ENCODE results near the gene PNPLA8.
A peak's percentile ranks its signal among the peaks of the same experiment; 100 is the strongest.

Gene PNPLA8

DNA sequence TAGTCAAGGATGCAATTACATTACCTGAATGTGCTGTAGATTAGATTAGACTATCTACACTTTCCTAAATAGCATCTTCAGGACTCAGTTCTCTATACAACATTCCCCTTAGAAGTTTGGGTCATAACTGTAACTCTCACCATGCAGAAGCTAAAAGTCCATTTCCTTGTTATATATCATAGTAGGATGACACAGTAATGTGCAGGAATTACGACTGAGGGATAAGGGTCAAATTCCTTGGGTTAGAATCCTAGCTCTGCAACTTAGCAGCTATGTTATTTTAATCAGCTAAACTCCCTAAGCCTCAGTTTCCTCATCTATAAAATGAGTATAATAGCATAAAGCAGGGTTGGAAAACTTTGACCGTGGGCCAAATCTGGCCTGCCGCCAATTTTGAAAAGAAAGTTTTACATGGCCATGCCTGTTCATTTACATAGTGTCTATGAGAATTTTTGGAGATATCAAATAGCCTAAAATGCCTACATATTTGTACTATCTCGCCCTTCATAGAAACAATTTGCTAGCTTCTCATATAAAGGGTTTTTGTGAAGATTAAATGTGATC, 84.5 kb downstream of the PNPLA8 start:
- DNase-seq = no peak

DNA sequence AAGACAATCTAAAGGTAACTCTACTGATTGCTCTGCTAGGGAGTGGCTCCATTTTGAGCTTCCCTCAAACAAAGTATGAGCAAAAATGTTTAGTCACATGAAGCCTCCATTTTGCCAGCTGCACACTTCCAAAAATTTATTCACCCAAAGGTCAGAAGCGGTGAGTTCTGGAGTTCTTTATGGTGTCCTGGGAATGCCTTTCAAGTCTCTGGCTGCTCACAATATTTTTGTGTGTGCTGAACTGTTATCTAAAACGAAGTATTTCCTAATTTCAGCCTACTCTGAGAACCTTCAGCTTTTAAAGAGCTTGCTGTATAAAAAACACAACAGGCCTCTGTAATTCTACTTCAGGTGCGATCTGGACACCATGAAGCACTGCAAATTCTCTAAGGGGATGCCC, 85.3 kb downstream of the PNPLA8 start:
- DNase-seq = no peak

DNA sequence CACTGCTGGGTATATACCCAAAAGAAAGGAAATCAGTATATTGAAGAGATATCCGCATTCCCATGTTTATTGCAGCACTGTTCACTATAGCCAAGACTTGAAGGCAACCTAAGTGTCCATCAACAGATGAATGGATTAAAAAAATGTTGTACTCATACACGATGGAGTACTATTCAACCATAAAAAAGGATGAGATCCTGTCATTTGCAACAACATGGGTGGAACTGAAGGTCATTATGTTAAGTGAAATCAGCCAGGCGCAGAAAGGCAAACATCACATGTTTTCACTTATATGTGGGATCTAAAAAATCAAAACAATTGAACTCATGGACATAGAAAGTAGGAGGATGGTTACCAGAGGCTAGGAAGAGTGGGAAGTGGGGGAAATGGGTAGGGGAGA, 89.0 kb downstream of the PNPLA8 start:
- no peak for DNase-seq

DNA sequence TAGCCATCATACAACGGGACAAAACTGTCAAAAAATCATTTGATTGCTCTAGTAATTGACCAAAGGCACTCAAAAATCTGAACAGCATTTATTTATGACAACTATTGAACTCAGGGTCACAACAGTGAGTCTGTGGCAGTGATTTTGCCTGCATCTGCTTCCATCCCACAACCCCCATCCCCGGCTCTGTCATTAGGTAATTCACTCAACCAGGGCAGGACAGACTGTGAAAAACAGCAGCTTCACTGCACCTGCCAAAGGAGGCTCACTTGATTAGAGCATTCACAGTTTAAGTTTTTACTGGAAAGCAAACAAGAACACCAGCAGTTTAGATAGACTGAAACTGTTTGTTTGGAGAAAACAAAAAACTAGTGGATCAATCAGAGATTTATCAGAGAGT, 91.9 kb downstream of the PNPLA8 start:
- DNase-seq = peak; percentile 59

DNA sequence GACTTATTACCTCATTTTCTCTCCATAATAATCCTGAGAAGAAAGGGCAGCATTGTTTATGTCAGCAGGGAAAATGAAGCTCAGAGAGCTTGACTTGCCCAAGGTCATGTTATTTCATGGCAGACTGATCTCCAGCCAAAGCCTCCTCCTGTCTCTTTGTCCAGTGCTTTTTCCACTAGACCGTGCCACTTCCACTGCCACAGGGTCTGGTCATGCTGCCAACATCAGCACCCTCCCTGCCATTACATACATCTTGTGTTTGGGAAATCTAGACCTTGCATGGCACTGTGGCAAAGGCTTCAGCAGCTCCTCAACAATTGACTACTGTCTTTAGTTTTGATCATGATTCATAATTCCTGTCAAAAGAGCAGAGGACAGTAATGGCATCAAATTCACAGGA, 94.8 kb downstream of the PNPLA8 start:
- no peak for DNase-seq

DNA sequence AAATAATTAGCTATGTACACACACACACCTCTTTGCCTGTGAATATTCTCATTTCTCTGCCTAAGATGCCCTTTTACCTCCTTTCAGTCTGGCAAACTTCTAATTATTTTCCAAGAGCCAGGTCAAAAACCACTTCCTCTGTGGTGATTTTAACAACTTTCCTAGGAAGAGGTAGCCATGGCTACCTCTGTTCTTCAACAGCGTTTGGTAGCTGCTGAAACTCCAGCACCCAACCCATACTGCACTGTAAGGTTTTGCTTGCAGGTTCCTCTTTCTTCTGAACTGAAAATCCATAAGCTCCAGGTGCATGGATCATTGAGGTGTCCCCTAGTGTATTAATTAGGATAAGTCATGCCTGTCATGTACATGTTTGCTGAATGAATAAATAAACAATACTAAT, 95.3 kb downstream of the PNPLA8 start:
- no peak for DNase-seq

DNA sequence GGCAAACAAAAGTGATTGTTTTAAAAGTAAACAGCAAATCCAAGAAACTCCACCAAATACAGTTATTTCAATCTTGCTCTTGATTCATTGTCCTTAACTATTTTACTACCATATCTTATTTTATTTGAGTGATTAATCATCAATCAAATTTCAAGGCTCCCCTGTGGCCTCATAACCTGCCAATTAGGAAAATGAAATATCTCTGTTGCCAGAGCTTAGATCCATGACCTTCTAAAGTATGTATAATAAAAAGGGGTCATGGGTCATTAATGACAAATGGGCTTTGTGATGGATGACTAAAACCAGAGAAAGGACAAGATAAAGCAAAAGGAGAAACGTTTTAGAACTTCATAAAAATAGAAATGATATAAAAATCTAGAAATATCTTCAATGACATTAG, 98.2 kb downstream of the PNPLA8 start:
- no peak for DNase-seq

DNA sequence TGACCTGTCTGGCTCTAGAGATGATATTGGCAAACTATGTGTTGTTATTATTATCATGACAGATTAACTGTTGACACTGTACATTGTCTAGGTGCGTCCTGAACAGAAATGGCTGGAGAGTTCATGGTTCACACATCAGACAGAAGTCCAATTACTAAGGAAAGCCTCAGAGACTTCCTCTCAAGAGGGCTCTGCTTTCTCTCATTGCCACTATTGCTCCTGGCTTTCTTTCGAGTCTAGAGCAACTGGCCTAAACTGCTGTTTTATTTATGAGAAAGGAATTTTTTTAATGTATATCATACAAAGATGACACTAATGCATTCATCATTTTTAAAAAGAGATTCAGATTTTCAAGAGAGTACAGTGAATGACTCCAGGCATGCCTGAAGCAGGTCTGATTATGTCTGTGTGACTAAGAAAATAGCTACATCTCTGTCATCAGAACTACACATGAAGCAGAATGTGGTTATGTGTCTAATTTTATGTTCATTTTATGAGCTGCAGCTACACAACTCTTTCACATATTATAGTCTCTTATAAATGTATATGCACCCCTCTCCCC, 100.1 kb downstream of the PNPLA8 start:
- no peak for DNase-seq

DNA sequence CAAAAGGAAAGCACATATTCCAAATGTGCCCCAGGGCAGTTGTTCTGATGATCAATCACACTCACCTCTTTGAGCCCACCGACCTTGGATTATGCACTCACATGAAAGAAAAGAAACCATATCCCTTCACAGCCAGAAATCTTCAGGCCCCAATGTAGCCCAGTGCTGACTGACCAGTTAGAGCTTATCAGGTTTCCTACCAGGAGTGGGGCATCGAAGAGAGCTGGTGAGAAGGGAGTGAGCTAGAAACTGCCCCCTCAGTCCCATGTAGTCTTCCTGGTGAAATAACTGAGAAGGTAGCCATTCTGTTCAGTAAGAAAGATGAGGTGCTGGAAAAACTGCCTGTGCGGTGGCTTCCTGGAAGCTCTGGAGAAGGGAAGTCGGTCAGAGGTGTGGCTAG, 101.9 kb downstream of the PNPLA8 start:
- DNase-seq = no peak

DNA sequence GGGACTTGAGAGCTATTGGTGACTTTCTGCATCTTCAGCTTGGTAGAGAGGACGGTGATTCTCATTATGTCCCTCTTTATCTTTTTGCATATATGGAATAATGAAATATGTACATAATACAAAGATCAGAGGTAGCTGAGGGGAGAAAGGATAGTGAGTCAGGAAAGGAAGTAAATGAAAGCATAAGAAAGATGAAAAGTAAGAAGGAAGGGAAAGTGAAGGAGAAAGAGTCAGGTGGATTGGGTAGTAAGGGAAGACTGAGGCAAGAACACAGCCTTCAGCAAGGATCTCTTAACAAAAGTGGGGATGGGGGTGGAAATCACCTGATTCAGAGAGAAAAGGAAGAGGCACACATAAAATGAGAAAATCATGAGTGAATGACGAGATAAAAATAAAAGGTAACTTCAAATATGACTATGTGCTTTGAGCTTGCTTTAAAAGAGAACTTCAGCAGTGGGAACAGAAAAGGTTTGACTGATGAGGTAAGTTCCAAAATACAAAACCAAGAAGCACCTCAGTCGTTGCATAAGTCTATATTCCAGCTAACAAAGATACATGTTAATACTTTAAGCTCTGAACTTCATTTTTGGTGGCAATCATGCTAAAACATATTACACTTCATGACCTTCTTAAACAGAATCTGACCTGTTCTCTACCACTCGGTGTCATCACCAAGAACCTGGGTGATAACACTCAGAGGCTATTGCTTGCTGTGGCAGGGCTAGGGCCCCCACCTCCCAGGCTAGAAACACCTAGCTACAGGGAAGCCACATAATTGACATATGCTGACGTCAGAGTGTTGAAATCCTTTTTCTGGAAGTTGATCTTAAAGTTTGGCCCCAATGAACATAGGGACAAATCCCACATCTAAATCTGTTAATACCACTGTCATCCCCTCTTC, 102.6 kb downstream of the PNPLA8 start:
- no peak for DNase-seq

DNA sequence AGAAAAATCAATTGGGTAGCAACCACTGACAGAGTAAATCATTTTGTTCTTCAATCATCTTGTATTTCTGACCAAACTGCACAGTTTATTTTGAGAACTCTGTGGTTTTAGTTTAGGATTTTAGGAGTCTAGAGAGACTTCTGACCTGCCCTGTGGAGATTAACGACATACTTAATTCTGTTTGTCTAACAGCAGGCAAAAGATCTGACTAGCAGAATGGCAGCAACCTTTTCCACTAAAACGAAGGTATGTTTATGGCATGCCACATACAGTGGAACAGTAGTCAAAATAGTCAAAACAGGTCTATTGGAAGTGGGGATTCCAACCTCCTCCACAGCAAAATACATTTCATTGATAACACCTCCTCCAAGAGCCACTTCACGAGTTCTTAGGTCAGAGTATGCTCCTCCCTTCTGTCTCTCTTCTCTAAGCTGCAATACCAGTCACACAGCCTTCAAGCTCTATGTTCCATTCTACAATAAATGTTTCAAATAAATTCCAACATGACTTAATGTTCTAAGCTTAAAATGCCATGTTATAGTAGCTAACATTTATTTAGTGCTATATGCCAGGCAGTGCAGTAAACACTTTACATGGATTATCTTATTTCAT, 104.1 kb downstream of the PNPLA8 start:
- peak; percentile 17 for DNase-seq

Data from NCI-H146 (cell line).